IMR-90 (cell line): ENCODE measurements around the gene RNASET2. TPM values are rescaled to one million over a fixed set of nuclear protein-coding genes. Genes with fewer than 3 reads are reported as not detected.

Experiments
- CTCF ChIP-seq: conservative IDR thresholded peaks from 2 replicates; pipeline ENCODE4 v1.5.1; 2012; ENCODE audit warnings: mild to moderate bottlenecking, low read depth, low read length, improper control_type of control experiment
- FOS ChIP-seq: fragments of 150-350 bp; IDR thresholded peaks from 2 replicates; pipeline ENCODE4 v1.6.1; 2016; ENCODE audit warnings: low read depth, low read length
- polyA plus RNA-seq, 3 experiments: library from polyadenylated mRNA; depleted of rRNA; stranded (reverse); fragments of >200 nt; gene quantifications; 2 replicates each; pipeline ENCODE4 v1.2.3, GENCODE V29; 2012; ENCODE audit warnings: low replicate concordance in 1 of 3
- total RNA-seq: library from RNA; depleted of rRNA; stranded (reverse); fragments of >200 nt; gene quantifications from 2 replicates; pipeline ENCODE4 v1.2.3, GENCODE V29; 2012

RNASET2 gene
- total and polyA plus RNA-seq, 2 of the 4 experiments (the other 2 are of a cell fraction): 13.6 to 24.9 TPM

- TF ChIP-seq CTCF (no peak), FOS (no peak)
Observed at GRCh38 chr6:166928644-166929541, 27.5 kb downstream of the RNASET2 start (continued).
